Measurements from ENCODE around the gene DCLRE1A. TPM values are rescaled to one million over a fixed set of nuclear protein-coding genes. Genes with fewer than 3 reads are reported as not detected.
A peak's percentile ranks its signal among the peaks of the same experiment; 100 is the strongest.

Gene DCLRE1A
- total and polyA plus RNA-seq, 9 of the 15 experiments (the other 6 are each of a cell fraction or from before 2014, with no cell fraction given) = 8.5 to 25.5 (median 15.5) TPM

- Histone ChIP-seq H3K79me2 (ENCODE audit: control insufficient read depth, insufficient read depth, low read length) (peaks cover 70% of the 10 kb centered on the region), H3K9ac (ENCODE audit: insufficient read depth in 1 of 2, low read depth in 2 of 2, low read length in 2 of 2) (peak overlapping the region in 1 of 2 experiments; percentile 78; a peak in 2 of 4 replicates), H3K9me1 (ENCODE audit: control insufficient read depth, insufficient read depth, low read length) (no peaks in the 10 kb centered on the region), H3K9me3 (replicated peaks; ENCODE audit: control insufficient read depth, insufficient read depth, low read depth, low read length) (no peaks in the 10 kb centered on the region), H4K20me1 (replicated peaks; ENCODE audit: control insufficient read depth, insufficient read depth, low read length) (no peaks in the 10 kb centered on the region), H3K27me3 (ENCODE audit: control insufficient read depth in 2 of 2, insufficient read depth in 2 of 2, low read length in 2 of 2) (no peaks in the 10 kb centered on the region), H3K36me3 (ENCODE audit: control insufficient read depth, insufficient read depth, low read length) (peaks cover 36% of the 10 kb centered on the region), H2AFZ (ENCODE audit: low read depth, low read length) (no peak overlapping the region), H3K27ac (ENCODE audit: extremely low read depth, low read depth, low read length) (no peak overlapping the region), H3K4me1 (replicated peaks in 1 of 2; ENCODE audit: control insufficient read depth in 2 of 2, insufficient read depth in 2 of 2, low read length in 2 of 2) (peaks cover 0 to 3% of the 10 kb centered on the region in 2 experiments; a peak in 2 of 5 replicates), H3K4me3 (no peak overlapping the region), H3K4me2 (ENCODE audit: insufficient read depth, low read length) (no peak overlapping the region)
- CTCF ChIA-PET (ENCODE audit: low intra/inter-chr PET ratio) = no interaction called here
- FAIRE-seq (no peak), DNase-seq (ENCODE audit: extremely low read depth in 1 of 4, low spot score in 3 of 4) (no peak), ATAC-seq (no peak)
- intact Hi-C loops (cut with micrococcal nuclease) = loop anchor here (10.0 kb wide), 1 partner anchor 168 kb away; no protein-coding TSS in a partner anchor
- in situ Hi-C loops (cut with MboI) = no loop called here
- TF ChIP-seq ZNF609 (CRISPR knock-in tag; IDR thresholded peaks at IDR 0.05; ENCODE audit: borderline replicate concordance) (no peak), ETV6 (IDR thresholded peaks at IDR 0.05; ENCODE audit: borderline replicate concordance in 1 of 2, low read depth in 2 of 2, low read length in 1 of 2) (no peak), ETV6 (CRISPR knock-in tag; IDR thresholded peaks at IDR 0.05; ENCODE audit: borderline replicate concordance) (no peak), ZNF143 (CRISPR knock-in tag; IDR thresholded peaks at IDR 0.05) (no peak), ATF2 (CRISPR knock-in tag; IDR thresholded peaks at IDR 0.05) (no peak)
- POLR2A ChIA-PET = interaction anchor here (1.0 kb wide), 1 partner anchor 12 kb away, joined by 4 read pairs; no protein-coding TSS in a partner anchor
- no TSS peak for BruUV-seq (replicated peaks)
Measured at GRCh38 chr10:113857210-113857609, 3.3 kb upstream of the DCLRE1A start.
